ENCODE data around the gene KCNA2. TPM values are rescaled to one million over a fixed set of nuclear protein-coding genes. Genes with fewer than 3 reads are reported as not detected.

The KCNA2 gene
- 0.02 to 0.10 TPM in 2 of 5 replicates, not detected in the others for total RNA-seq (2022; extraction: Qiagen RNA extraction)

DNA sequence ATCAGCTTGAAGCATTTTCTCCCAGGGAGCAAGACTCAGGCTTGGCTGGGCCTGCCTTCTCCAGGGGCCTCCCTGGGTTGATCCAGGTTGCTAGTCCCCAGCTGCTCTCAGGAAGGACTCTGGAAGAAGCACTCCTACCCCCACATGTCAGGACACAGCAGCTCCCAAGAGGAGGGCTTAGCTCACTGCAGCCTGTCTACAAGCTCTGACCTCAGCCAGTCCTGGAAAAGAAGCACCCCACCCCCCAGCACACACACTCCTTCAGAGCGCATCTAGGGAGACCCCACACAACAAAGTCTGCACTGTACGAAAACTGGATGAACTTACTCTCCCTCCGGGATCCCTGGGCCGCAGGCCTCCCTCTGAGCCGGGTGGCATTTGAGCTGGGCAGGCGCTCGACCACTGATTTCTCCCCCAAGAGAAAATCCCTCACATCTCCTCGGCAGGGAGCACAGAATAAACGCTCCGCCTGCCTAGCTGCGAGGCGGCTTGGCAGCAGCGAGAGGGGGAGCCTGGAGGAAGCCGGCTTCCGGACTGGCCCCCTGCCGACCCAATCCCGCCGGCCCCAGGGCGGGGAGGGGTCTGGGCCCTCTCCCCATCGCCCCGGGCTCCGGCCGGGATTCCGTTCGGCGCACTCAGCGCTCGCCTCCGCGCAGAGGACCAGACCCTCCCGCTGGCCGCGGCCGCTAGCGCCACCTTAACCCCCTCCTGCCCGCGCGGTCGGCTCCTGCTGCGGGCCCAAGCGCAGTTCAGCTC, at the start of gene KCNA2:
KCNA2 (minus strand) TSS at position 458 of the 756 bp plus-strand sequence. CDS start 1,576 bp downstream, outside the sequence.

Other genes with a start within 250 kb of the KCNA2 start
- gene SLC16A4, start 215.3 kb downstream of the KCNA2 start, total RNA-seq (2022; extraction: Qiagen RNA extraction): 25.7 to 37.3 TPM (median 31.4 TPM) in 5 replicates
- 179 to 197 TPM (median 184 TPM) in 5 replicates for gene LAMTOR5, start 198.7 kb downstream of the KCNA2 start, total RNA-seq (2022; extraction: Qiagen RNA extraction)
- not detected in 5 replicates for gene PROK1, start 155.2 kb downstream of the KCNA2 start, total RNA-seq (2022; extraction: Qiagen RNA extraction)
- gene KCNA10, start 87.2 kb downstream of the KCNA2 start, total RNA-seq (2022; extraction: Qiagen RNA extraction): not detected in 5 replicates
- gene KCNA3, start 68.6 kb upstream of the KCNA2 start, total RNA-seq (2022; extraction: Qiagen RNA extraction): not detected in 5 replicates

All from A549 treated with Mapracorat at 1 μM for 4 hours (cell line).